Effector memory CD4-positive, alpha-beta T cell (primary cell): ENCODE data around the gene FBLIM1.
"Not testable (repeated sequence)": the region's sequence is repeated elsewhere in the genome, so short reads cannot be mapped to it uniquely, and the experiment has no call there.

Experiments
- DNase-seq, 3 donors: peaks; one replicate each; pipeline ENCODE4 v3.0.0-alpha.2; 2020
- H3K27ac ChIP-seq: 2 replicates; pipeline ENCODE4 v1.7.0; 2013; ENCODE audit warnings: mild to moderate bottlenecking, low read length, moderate library complexity; ENCODE audit not compliant: insufficient read depth, poor library complexity, severe bottlenecking
- H3K27me3 ChIP-seq: replicated peaks from 2 replicates; pipeline ENCODE4 v1.7.0; 2013; ENCODE audit warnings: mild to moderate bottlenecking, low read length; ENCODE audit not compliant: insufficient read depth, control insufficient read depth, poor library complexity, severe bottlenecking
- H3K36me3 ChIP-seq: 2 replicates; pipeline ENCODE4 v1.7.0; 2013; ENCODE audit warnings: mild to moderate bottlenecking, low read length, moderate library complexity; ENCODE audit not compliant: control insufficient read depth, insufficient read depth
- H3K4me1 ChIP-seq: 2 replicates; pipeline ENCODE4 v1.7.0; 2013; ENCODE audit warnings: low read length, mild to moderate bottlenecking; ENCODE audit not compliant: control insufficient read depth, insufficient read depth, poor library complexity, severe bottlenecking
- H3K4me3 ChIP-seq: 2 replicates; pipeline ENCODE4 v1.7.0; 2013; ENCODE audit warnings: low read length, low read depth, mild to moderate bottlenecking; ENCODE audit not compliant: insufficient read depth, poor library complexity, severe bottlenecking
- H3K9me3 ChIP-seq: 2 replicates; pipeline ENCODE4 v1.7.0; 2013; ENCODE audit warnings: mild to moderate bottlenecking, low read length, moderate library complexity; ENCODE audit not compliant: control insufficient read depth

FBLIM1 gene

DNA sequence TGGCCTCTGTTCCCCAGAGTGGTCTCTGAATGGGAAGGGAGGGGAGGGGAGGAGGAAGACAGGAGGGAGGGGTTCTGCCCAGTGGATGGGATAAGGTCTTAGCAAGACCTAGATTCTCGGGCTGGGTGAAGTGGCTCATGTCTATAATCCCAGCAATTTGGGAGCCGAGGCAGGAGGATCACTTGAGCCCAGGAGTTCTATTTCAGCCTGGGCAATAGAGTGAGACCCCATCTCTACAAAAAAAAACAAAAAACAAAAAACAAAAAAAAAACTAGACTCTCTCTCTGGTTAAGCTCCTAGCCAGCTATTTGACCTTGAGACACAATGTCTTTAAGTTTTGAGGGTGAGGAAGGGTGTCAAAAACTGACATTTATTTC is 37.5 kb downstream of the FBLIM1 start:
- no peaks in the 10 kb centered on the region for H3K9me3 ChIP-seq
- no peaks in the 10 kb centered on the region for H3K4me1 ChIP-seq
- H3K4me3 ChIP-seq: no peak overlapping the region
- no peaks in the 10 kb centered on the region for H3K36me3 ChIP-seq
- H3K27me3 ChIP-seq: no peaks in the 10 kb centered on the region
- no peak overlapping the region for H3K27ac ChIP-seq
- DNase-seq: no peak

DNA sequence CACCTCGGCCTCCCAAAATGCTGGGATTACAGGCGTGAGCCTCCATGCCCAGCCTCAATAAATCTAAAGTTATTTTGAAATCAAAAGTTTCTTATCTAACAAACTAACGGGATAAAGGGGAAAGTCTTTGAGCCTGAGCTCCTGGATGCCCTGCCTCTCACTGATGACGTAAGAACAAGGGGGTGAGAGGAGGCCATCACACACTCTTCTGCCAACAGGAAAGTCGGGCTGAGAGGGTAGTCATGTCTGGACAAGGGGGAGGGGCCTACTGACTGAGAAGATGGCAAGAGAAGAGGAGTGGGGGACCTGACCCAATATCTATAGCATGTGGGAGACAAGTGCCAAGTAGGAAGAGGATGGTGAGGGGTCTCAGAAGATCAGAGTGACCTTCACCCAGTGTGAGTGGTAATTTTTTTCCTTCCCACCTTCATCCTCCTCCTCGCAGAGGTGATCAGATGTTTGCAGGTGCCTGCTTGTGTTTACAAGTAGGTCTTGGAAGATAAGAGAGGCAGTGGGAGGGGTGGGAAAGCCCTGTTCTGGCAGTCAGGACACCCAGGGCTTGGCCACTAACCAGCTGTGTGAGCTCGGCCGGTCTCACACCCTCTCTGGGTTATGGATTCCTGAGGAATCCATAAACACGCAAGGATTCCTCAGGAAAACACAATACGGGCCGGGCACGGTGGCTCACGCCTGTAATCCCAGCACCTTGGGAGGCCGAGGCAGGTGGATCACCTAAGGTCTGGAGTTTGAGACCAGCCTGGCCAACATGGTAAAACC is 39.2 kb downstream of the FBLIM1 start:
- Histone ChIP-seq H3K4me3 (no peak overlapping the region), H3K27ac (no peak overlapping the region), H3K27me3 (no peaks in the 10 kb centered on the region), H3K4me1 (no peaks in the 10 kb centered on the region), H3K9me3 (no peaks in the 10 kb centered on the region), H3K36me3 (no peaks in the 10 kb centered on the region)
- DNase-seq: no peak

DNA sequence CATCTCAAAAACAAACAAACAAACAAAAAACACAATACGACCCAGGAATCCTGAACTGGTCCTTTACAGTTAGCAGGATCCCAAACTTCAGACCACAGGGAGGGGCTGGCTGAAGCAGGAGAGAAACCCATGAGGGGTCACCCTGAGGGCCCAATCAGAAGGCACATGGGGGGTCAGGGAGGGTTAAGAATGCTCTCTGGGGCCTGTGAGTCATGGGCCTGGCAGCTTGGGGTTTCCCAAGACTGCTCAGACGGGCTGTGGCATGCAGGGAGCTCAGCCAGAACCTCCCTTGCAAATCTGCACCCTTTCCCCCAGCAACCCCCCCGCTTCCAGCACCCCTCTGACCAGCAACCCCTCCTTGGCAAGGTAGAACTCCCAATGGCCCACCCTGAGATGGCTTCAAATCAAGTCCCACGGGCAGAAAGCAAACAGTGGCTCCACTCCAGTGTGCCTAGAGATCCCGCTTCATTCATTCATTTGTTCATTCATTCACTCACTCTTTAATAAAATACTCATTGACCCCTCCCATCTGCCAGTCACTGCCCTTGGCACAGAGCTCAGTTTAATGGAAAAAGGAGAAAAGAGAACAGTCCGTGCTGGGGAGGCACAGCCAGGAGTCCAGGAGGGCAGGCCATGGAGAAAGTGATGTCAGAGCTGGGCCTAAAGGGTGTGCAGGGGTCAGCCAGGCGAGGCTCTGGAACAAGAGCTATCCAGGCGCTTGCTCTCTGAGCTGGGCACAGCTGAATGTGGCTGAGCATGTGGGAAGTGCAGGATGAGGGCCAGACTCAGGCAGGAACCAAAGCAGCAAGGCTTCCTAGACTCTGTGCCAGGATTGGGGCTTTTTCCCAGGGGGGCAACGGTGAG is 40.6 kb downstream of the FBLIM1 start:
- Histone ChIP-seq H3K27ac (no peak overlapping the region), H3K4me3 (no peak overlapping the region), H3K4me1 (no peaks in the 10 kb centered on the region), H3K9me3 (no peaks in the 10 kb centered on the region), H3K36me3 (no peaks in the 10 kb centered on the region), H3K27me3 (no peaks in the 10 kb centered on the region)
- DNase-seq: no peak

DNA sequence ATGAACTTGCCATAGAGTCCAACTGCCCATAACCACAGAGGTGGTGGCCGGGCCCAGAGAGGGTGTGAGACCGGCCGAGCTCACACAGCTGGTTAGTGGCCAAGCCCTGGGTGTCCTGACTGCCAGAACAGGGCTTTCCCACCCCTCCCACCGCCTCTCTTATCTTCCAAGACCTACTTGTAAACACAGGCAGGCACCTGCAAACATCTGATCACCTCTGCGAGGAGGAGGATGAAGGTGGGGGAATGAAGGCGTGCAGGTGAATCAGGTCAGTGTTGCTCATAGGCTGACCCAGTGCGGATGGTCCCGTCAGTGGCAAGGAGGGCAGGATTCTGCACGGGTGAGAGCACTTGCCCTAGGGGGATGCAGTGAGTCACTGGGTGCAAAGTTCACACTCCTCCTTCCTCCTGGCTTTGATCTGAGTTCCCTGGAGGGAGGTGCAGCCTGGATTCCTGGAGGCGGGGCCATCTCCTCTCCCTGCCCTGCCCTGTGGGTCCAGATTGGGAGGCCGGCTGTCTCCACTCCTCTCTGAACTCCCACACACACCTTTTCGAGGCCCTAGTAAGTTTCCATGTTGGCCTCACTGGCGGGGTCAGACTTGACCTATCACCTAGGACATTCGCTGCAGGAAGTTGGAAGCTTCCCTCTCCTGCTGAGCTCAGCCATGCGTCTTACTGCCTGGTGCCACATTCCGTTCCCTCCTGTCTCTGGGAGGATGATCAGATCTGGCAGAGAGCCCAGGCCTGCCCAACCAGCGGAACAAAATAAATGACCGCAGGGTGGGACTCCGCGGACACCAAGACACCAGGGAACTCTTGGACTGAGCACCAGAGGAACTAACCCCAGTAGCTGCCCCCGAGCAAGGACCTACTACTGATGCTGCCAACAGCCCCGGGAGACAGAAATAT is 41.6 kb downstream of the FBLIM1 start:
- Histone ChIP-seq H3K4me1 (no peaks in the 10 kb centered on the region), H3K27ac (no peak overlapping the region), H3K4me3 (no peak overlapping the region), H3K36me3 (no peaks in the 10 kb centered on the region), H3K9me3 (no peaks in the 10 kb centered on the region), H3K27me3 (no peaks in the 10 kb centered on the region)
- no peak for DNase-seq

DNA sequence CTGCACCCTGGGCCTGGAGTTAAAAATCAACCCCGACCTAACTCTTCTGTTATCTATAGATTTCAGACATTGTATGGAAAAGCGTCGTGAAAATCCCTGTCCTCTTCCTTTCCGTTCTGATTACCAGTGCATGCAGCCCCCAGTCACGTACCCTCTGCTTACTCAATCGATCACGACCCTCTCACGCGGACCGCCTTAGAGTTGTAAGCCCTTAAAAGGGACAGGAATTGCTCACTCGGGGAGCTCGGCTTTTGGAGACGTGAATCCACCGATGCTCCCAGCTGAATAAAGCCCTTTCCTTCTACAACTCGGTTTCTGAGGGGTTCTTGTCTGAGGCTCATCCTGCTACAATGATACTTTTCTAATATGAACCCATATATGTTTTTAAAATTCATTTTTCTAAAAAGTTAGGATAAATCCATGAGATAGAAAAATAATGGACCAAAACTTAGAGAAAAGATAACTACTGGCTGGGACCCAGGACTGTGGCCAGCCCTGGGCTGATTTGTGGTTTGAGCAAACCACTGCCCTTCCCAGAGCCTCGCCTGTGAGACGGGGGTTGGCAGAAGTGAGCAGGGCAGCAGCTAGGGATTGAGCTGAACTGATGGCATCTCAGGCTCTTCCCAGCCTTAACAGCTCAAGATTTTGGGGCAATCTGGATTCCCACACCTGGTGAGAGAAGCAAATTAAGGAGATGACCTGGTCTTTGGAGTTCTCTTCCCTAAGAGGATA is 43.8 kb downstream of the FBLIM1 start:
- Histone ChIP-seq H3K27ac (no peak overlapping the region), H3K36me3 (no peaks in the 10 kb centered on the region), H3K4me1 (no peaks in the 10 kb centered on the region), H3K9me3 (no peaks in the 10 kb centered on the region), H3K4me3 (no peak overlapping the region), H3K27me3 (no peaks in the 10 kb centered on the region)
- DNase-seq: no peak

DNA sequence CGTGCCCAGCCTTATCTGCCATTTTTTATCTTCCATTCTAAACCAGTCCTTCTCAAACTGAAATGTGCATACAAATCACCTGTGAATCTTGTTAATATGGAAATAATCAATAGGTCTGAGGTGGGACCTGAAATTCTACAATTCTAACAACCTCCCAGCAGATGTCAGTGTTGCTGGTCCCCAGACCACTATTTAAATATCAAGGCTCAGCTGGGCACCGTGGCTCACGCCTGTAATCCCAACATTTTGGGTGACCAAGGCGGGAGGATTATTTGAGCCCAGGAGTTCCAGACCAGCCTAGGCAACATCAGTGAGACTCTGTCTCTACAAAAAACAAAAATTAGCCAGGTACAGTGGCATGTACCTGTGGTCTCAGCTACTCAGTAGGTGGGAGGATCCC is 44.8 kb downstream of the FBLIM1 start:
- Histone ChIP-seq H3K27ac (no peak overlapping the region), H3K36me3 (no peaks in the 10 kb centered on the region), H3K27me3 (no peaks in the 10 kb centered on the region), H3K4me1 (no peaks in the 10 kb centered on the region), H3K9me3 (no peaks in the 10 kb centered on the region), H3K4me3 (no peak overlapping the region)
- DNase-seq: no peak

DNA sequence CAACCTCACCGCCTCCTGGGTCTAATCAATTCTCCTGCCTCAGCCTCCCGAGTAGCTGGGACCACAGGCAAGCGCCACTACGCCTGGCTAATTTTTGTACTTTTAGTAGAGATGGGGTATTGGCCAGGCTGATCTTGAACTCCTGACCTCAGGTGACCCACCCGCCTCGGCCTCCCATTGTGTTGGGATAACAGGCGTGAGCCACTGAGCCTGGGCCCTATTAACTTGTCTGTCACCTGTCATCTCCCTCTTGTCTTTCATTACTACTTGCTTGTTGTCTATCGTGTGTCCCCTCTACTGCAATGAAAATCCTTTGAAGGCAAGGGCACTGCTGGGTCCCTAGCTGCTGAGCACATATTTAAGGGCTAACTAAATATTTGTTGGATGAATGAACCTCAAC is 45.5 kb downstream of the FBLIM1 start:
- no peaks in the 10 kb centered on the region for H3K9me3 ChIP-seq
- DNase-seq: no peak
- H3K27me3 ChIP-seq: no peaks in the 10 kb centered on the region
- H3K27ac ChIP-seq: no peak overlapping the region
- no peak overlapping the region for H3K4me3 ChIP-seq
- no peaks in the 10 kb centered on the region for H3K4me1 ChIP-seq
- H3K36me3 ChIP-seq: no peaks in the 10 kb centered on the region

DNA sequence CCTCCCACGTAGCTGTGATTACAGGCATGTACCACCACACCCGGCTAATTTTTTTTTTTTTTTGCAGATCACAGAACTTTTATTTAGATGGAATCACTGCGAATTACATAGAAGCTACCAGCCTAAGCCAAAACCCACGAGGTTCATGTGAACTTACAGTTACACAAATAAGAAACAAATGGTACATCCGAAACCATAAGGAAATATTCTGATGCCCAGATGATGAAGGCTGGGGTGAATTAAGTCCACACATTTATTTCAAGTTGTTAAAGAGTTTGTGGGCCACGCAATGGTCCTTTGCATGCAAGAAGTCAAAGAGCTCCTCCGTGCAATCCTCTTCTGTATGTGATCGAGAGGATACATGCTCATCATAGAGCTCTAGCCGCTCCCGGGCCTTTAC is 48.5 kb downstream of the FBLIM1 start:
- no peak overlapping the region for H3K4me3 ChIP-seq
- no peaks in the 10 kb centered on the region for H3K9me3 ChIP-seq
- DNase-seq: no peak
- no peaks in the 10 kb centered on the region for H3K4me1 ChIP-seq
- H3K27ac ChIP-seq: no peak overlapping the region
- no peaks in the 10 kb centered on the region for H3K27me3 ChIP-seq
- no peaks in the 10 kb centered on the region for H3K36me3 ChIP-seq

DNA sequence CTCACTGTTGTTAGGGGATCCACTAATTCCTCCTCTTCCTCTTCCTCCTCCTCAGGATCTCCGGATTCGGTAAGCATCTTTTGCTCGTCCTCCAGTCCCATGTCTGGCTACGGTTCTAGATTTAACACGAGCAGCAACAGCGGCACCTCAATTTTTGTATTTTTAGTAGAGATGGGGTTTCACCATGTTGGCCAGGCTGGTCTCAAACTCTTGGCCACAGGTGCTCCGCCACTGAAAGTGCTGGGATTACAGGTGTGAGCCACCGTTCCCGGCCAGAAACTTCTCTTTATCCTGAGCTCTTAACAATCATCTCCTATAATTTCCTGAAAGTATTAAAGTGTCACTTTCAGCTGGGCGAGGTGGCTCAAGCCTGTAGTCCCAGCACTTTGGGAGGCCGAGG is 49.0 kb downstream of the FBLIM1 start, which contains the start of gene UQCRHL:
TSS of gene UQCRHL (minus strand) at position 101 of the 400 bp plus-strand sequence. CDS start at position 101, 0 bp downstream.
- not testable (repeated sequence) for DNase-seq, H3K4me3 ChIP-seq, H3K36me3 ChIP-seq, H3K4me1 ChIP-seq, H3K27me3 ChIP-seq, H3K9me3 ChIP-seq, H3K27ac ChIP-seq
